GM18526 (cell line): ENCODE measurements around the gene KCNJ8.

Experiments used
- POLR2A ChIP-seq: IDR thresholded peaks from 3 replicates; pipeline ENCODE4 v1.6.1; 2011; ENCODE audit not compliant: insufficient read length; ENCODE audit errors: extremely low read depth

The KCNJ8 gene

DNA sequence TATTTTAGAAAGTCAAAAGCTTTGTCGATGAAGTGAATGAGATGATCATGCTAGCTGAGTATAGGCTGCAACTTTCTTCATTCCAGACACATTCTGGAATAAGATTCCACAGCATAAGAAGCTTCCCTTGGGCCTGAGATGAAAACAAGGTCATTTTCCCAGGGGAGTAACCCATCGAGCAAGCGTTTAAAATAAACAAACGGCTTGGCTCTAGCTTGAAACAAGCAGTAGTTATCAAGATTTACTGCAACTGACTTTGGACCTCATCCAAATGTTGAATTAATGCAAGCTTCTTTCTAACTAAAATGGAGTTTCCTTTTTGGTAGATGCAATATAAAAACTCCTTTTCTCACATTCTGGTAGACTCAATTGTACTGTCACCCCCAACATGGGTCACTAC, 23.0 kb downstream of the KCNJ8 start:
- no peak for TF ChIP-seq POLR2A

- no peak for TF ChIP-seq POLR2A
Observed at GRCh38 chr12:21745258-21745657, 29.2 kb downstream of the KCNJ8 start.

DNA sequence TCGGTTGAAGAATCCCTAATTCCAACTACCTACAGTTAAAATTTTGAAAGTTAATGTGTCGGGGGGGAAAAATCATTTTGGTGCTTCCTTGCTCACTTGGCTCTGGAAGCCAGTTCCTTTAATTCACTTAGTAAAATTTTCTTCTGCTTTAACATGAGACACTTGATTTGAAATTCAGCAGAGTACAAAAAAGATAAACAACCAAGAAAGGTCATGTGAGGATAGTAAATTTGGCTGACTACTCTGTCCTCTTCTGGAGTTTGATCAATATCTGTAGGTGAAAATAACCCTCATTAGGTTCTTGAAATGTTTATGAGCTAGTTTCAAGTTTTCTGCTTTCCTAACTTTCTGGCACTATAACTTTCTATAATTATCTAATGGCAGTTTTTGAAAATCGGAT, 43.4 kb downstream of the KCNJ8 start:
- no peak for TF ChIP-seq POLR2A

DNA sequence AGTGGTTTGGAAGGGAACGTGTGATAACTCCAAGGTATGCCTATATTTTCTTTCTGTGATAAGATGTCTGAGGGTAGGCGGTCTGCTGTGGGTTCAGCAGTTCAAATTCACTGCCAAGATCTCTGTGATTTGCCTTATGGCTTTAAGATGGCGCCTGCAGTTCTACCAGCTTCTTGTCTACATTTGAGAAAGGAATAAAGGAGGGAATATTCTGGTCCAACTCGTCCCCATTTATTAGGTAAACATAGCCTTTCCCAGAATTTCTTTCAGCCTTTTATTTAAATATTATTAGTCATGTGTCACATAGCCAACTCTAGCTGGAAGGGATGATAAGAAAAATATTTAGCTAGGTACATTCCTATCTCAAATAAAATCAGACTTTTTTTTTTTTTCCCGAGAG, 48.8 kb downstream of the KCNJ8 start:
- no peak for TF ChIP-seq POLR2A

DNA sequence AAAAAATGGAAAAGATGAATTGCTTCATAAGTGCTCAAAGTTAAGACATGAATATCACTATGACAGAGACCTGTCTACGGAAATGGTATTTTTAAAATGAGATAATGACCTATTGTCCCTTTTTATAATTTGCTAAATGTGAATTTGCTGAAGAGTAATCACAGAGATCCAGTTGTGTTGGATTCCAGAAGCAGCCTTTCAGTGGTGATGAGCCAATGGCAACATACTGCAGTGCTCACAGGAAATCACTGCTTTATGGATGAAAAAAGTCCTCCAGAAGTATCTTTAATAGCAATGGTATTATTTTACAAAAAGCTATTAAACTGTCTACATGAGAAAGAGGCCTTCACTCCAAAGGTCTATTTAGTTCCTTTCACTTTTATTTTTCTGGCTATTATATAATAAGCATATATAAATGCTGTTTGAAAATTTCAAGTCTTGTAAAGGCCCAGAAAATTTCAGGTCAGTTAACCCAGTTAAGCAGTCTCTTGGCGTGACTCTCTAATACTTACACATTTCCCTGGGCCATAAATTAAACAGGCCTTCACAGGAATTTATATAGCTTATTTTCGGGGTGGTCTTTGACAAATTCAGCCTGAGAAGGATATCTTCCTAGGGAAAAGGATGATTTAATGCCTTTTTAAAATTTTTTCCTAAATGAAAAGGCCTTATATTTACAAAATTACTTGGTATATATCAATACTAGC, 55.4 kb downstream of the KCNJ8 start:
- no peak for TF ChIP-seq POLR2A

DNA sequence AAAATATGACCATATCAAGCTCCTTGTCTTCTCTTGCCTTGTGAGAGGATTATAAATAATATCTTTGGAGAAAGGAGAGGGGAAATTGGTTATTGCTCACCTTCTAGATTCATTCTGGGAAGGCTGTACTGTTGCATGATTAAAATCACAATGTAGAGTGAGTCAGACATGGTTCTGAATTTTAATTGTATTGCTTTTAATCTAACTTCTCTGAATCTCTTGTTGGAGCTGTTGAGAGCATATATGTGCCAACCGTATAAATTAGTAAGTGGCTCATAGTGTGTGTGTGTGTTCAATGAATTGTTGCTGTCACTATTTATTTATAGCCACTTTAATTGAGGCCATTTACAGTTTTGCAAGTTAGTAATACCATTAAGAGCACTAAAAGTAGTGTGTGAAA, 56.1 kb downstream of the KCNJ8 start:
- no peak for TF ChIP-seq POLR2A

GRCh38 chr12:21717767-21718166, 56.7 kb downstream of the KCNJ8 start:
- no peak for TF ChIP-seq POLR2A

- no peak for TF ChIP-seq POLR2A
Observed at GRCh38 chr12:21715386-21715785, 59.1 kb downstream of the KCNJ8 start.
